ENCODE results near the gene KMT2B.

KMT2B gene

GRCh38 chr19:35775298-35776101 is 57.7 kb downstream of the KMT2B start, which contains the start of gene ARHGAP33:
Gene ARHGAP33, plus strand, starts transcription at chr19:35775564. Its CDS starts 95 bp downstream, at chr19:35775659.
- no peak for TF ChIP-seq CTCF (IDR thresholded peaks at IDR 0.05)

- TF ChIP-seq CTCF (IDR thresholded peaks at IDR 0.05), result no peak
Measured at GRCh38 chr19:35776102-35776788, 58.4 kb downstream of the KMT2B start.

- no peak for TF ChIP-seq CTCF (IDR thresholded peaks at IDR 0.05)
Measured at GRCh38 chr19:35777086-35777841, 59.5 kb downstream of the KMT2B start.

GRCh38 chr19:35777961-35778360 is 60.2 kb downstream of the KMT2B start:
- TF ChIP-seq CTCF (IDR thresholded peaks at IDR 0.05), result no peak

GRCh38 chr19:35779033-35779432 is 61.2 kb downstream of the KMT2B start:
- TF ChIP-seq CTCF (IDR thresholded peaks at IDR 0.05), result no peak

- no peak for TF ChIP-seq CTCF (IDR thresholded peaks at IDR 0.05)
Measured at GRCh38 chr19:35780058-35780457, 62.3 kb downstream of the KMT2B start.

- TF ChIP-seq CTCF (IDR thresholded peaks at IDR 0.05), result no peak
Measured at GRCh38 chr19:35780717-35781116, 62.9 kb downstream of the KMT2B start.

Measured in LNCAP (cell line).